GM23338 (cell line): ENCODE measurements around the gene ACRBP. TPM values are rescaled to one million over a fixed set of nuclear protein-coding genes. Genes with fewer than 3 reads are reported as not detected.

ENCODE experiments used
- ATAC-seq: fragments of 200-7000 bp; cut with Tn5 transposase; 3 replicates; pipeline ENCODE4 v1.9.1; 2020
- DNase-seq: peaks from one replicate; pipeline ENCODE4 v3.0.0-alpha.2; 2015; ENCODE audit warnings: low spot score
- H2AFZ ChIP-seq: fragments of 200-600 bp; sonication (generic); 2 replicates; pipeline ENCODE4 v1.8.0; 2016; ENCODE audit warnings: antibody characterized with exemption, mild to moderate bottlenecking, moderate library complexity
- H3F3A ChIP-seq: fragments of 200-600 bp; sonication (generic); replicated peaks from 2 replicates; pipeline ENCODE4 v1.8.0; 2017; ENCODE audit warnings: antibody characterized with exemption, mixed run types, low read depth
- H3K27ac ChIP-seq: fragments of 200-600 bp; sonication (generic); 2 replicates; pipeline ENCODE4 v1.6.1; 2016; ENCODE audit warnings: low read depth
- H3K27me3 ChIP-seq: fragments of 200-600 bp; sonication (generic); 2 replicates; pipeline ENCODE4 v1.8.0; 2016; ENCODE audit warnings: mild to moderate bottlenecking, mixed run types, moderate library complexity; ENCODE audit not compliant: insufficient read depth
- H3K36me3 ChIP-seq: fragments of 200-600 bp; sonication (generic); 2 replicates; pipeline ENCODE4 v1.8.0; 2016; ENCODE audit warnings: mild to moderate bottlenecking; ENCODE audit not compliant: insufficient read depth
- H3K4me1 ChIP-seq: fragments of 200-600 bp; sonication (generic); 2 replicates; pipeline ENCODE4 v1.8.0; 2016; ENCODE audit warnings: mild to moderate bottlenecking, moderate library complexity; ENCODE audit not compliant: insufficient read depth
- H3K4me2 ChIP-seq: fragments of 200-600 bp; sonication (generic); 2 replicates; pipeline ENCODE4 v1.7.1; 2017; ENCODE audit warnings: mixed run types
- H3K4me3 ChIP-seq: fragments of 200-600 bp; sonication (generic); 2 replicates; pipeline ENCODE4 v1.6.1; 2016; ENCODE audit warnings: mixed run types
- H3K79me2 ChIP-seq: fragments of 200-600 bp; sonication (generic); replicated peaks from 2 replicates; pipeline ENCODE4 v1.8.0; 2017; ENCODE audit warnings: mild to moderate bottlenecking; ENCODE audit not compliant: insufficient read depth
- H3K9me2 ChIP-seq: fragments of 200-600 bp; sonication (generic); 2 replicates; pipeline ENCODE4 v1.8.0; 2017; ENCODE audit not compliant: insufficient read depth
- H4K20me1 ChIP-seq: fragments of 200-600 bp; sonication (generic); replicated peaks from 2 replicates; pipeline ENCODE4 v1.8.0; 2017; ENCODE audit warnings: mild to moderate bottlenecking; ENCODE audit not compliant: insufficient read depth
- H3K27ac Mint-ChIP-seq: 2 replicates; pipeline ENCODE4 v1.8.0; 2020; ENCODE audit warnings: inconsistent platforms, mild to moderate bottlenecking, moderate library complexity, mixed read lengths
- H3K27me3 Mint-ChIP-seq: 3 replicates; pipeline ENCODE4 v1.8.0; 2022; ENCODE audit warnings: low read depth, mild to moderate bottlenecking, moderate library complexity, mixed read lengths, inconsistent platforms; ENCODE audit not compliant: insufficient read depth, poor library complexity
- H3K36me3 Mint-ChIP-seq: 3 replicates; pipeline ENCODE4 v1.8.0; 2021; ENCODE audit warnings: low read depth, mild to moderate bottlenecking, inconsistent platforms, moderate library complexity, mixed read lengths
- H3K4me1 Mint-ChIP-seq: 3 replicates; pipeline ENCODE4 v1.8.0; 2020; ENCODE audit warnings: mild to moderate bottlenecking, inconsistent platforms, mixed read lengths
- H3K4me3 Mint-ChIP-seq: 3 replicates; pipeline ENCODE4 v1.8.0; 2021; ENCODE audit warnings: moderate library complexity, mild to moderate bottlenecking, inconsistent platforms, mixed read lengths
- H3K9me3 Mint-ChIP-seq: 3 replicates; pipeline ENCODE4 v1.8.0; 2020; ENCODE audit warnings: moderate library complexity, mild to moderate bottlenecking, inconsistent platforms, mixed read lengths
- CREB1 ChIP-seq: fragments of 250-450 bp; sonication (Bioruptor Pico); IDR thresholded peaks from 2 replicates; pipeline ENCODE4 v1.5.0; 2020; ENCODE audit warnings: low read depth, mild to moderate bottlenecking, moderate library complexity
- EZH2 ChIP-seq: fragments of 200-600 bp; sonication (generic); IDR thresholded peaks from one replicate; pipeline ENCODE4 v1.8.0; 2017; ENCODE audit warnings: antibody characterized with exemption, mild to moderate bottlenecking, low read depth; ENCODE audit not compliant: unreplicated experiment
- JUNB ChIP-seq: IDR thresholded peaks from one replicate; pipeline ENCODE4 v1.6.1; 2016; ENCODE audit warnings: antibody characterized with exemption; ENCODE audit not compliant: unreplicated experiment
- NANOG ChIP-seq: IDR thresholded peaks from 2 replicates; pipeline ENCODE4 v1.6.1; 2016; ENCODE audit warnings: antibody characterized with exemption, borderline replicate concordance
- POLR2AphosphoS5 ChIP-seq: IDR thresholded peaks from 2 replicates; pipeline ENCODE4 v1.6.1; 2016; ENCODE audit warnings: antibody characterized with exemption, low read depth
- ZNF114 ChIP-seq: fragments of 250-450 bp; sonication (Bioruptor Pico); IDR thresholded peaks from 2 replicates; pipeline ENCODE4 v1.5.0; 2020; ENCODE audit warnings: mild to moderate bottlenecking, moderate library complexity
- ZNF331 ChIP-seq: fragments of 250-450 bp; sonication (Bioruptor Pico); IDR thresholded peaks from 2 replicates; pipeline ENCODE4 v1.5.0; 2020; ENCODE audit warnings: low read depth, mild to moderate bottlenecking, moderate library complexity
- polyA plus RNA-seq: library from polyadenylated mRNA; unstranded; fragments of >200 nt; fragmentation: Nextera tagmentation; extraction: Ambion mirVana; gene quantifications from 2 replicates; pipeline ENCODE4 v1.2.1, GENCODE V29; 2016
- total RNA-seq: library from RNA; depleted of rRNA; stranded (reverse); fragments of >200 nt; shearing (Covaris generic); gene quantifications from 2 replicates; pipeline ENCODE4 v1.2.3, GENCODE V29; 2014
- TF ChIP-seq, protein P1 (sequence below): IDR thresholded peaks from one replicate; pipeline ENCODE4 v1.6.1; 2018; ENCODE audit warnings: antibody characterized with exemption; ENCODE audit not compliant: unreplicated experiment
- TF ChIP-seq, protein P2 (sequence below), 2 experiments: fragments of 200-600 bp in 1 of 2; sonication (generic) in 1 of 2; conservative IDR thresholded peaks; 2 replicates each; pipeline versions ENCODE4 v1.5.1 to v1.6.1; 2016 to 2017; ENCODE audit warnings: antibody characterized with exemption in 2 of 2, low read depth in 2 of 2, mild to moderate bottlenecking in 2 of 2, moderate library complexity in 1 of 2

ACRBP gene
- total and polyA plus RNA-seq, 2 experiments from 2014 or later: 0.70 to 2.2 TPM

DNA sequence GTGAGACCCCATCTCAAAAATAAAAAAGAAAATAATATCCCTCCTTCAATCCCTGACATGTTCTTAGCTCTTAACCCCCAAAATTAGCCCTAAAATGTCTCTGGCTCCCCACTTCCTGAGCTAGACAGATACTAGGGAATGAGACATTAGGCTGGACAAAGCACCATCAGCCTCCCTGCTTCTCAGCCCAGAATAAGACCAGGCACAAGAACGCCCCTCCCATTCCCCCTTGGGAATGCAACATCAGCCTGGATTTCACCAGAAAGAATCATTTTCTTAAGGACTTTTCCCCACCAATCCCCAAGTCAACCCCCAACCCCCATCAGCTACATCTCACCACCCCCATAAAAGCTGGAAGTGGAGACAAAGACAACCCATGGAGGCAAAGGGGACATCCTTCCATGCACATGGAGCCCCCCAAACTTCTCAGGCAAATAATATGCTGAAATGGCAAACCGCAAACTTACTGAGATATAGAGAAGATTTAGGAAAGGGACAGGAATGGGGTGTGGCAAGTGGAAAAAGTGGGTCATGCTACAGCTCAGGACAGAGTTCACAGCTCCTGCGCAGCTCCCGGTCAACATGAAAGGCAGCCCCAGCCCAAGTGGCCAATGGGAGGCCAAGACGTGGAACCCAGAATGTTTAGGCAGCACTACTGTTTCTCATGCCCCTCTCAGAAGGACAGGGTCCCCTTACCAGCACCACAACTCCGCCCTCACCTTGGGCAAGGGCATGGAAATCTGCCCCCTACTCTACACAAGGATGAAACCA, 42.8 kb downstream of the ACRBP start:
- peaks cover 11% of the 10 kb centered on the region for H3K27me3 Mint-ChIP-seq
- TF ChIP-seq ZNF114 (no peak), CREB1 (CRISPR knock-in tag) (no peak), EZH2 (no peak)
- Histone ChIP-seq H2AFZ (no peak overlapping the region), H3K36me3 (peaks cover 32% of the 10 kb centered on the region), H3F3A (peaks cover 20% of the 10 kb centered on the region; the same call in 1 of the 2 replicates), H4K20me1 (peaks cover 33% of the 10 kb centered on the region), H3K4me2 (peak overlapping the region; percentile 96), H3K27ac (no peak overlapping the region), H3K4me1 (peaks cover 29% of the 10 kb centered on the region), H3K9me2 (peaks cover 6% of the 10 kb centered on the region; the same call in 1 of the 2 replicates), H3K4me3 (peak overlapping the region; percentile 88), H3K27me3 (no peaks in the 10 kb centered on the region), H3K79me2 (peaks cover 53% of the 10 kb centered on the region)
- peaks cover 28% of the 10 kb centered on the region for H3K4me1 Mint-ChIP-seq
- DNase-seq (no peak), ATAC-seq (no peak)
- no peaks in the 10 kb centered on the region; the same call in 2 of the 3 replicates for H3K9me3 Mint-ChIP-seq
- H3K27ac Mint-ChIP-seq: peak overlapping the region; percentile 68
- H3K36me3 Mint-ChIP-seq: peaks cover 65% of the 10 kb centered on the region
- no peak overlapping the region; the same call in 2 of the 3 replicates for H3K4me3 Mint-ChIP-seq

DNA sequence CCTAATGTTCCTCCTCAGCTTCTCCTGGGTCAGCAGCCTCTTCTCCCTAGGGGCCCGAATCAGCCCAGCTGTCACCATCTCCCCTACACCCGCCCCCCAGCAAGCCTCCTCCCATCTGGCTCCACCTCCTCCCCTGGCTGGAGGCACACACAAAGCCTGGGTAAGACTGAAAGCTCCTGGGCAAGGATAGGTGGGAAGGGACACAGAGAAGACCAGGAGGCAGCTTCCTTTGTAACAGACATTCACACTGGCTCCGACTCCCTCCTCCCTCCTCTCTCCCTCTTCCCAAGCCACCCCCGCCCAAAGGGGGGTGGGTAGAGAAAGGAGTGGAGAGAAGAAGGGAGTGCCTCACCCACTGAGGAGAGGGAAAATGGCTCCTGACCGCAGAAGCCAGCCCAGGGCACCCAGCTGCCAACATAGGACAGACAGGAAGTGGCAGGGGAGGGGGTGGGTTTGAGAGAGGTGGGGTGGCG, 44.1 kb downstream of the ACRBP start:
- Histone ChIP-seq H3K79me2 (peaks cover 53% of the 10 kb centered on the region), H3K36me3 (peaks cover 46% of the 10 kb centered on the region), H3K9me2 (no peaks in the 10 kb centered on the region), H3K4me3 (no peak overlapping the region), H3F3A (peaks cover 12% of the 10 kb centered on the region; the same call in 1 of the 2 replicates), H4K20me1 (peaks cover 33% of the 10 kb centered on the region), H3K27me3 (no peaks in the 10 kb centered on the region), H3K4me2 (no peak overlapping the region), H2AFZ (no peak overlapping the region), H3K4me1 (peaks cover 29% of the 10 kb centered on the region), H3K27ac (0 out of 2 replicates have a peak overlapping the region, but pooled peaks have one; percentile 32)
- Mint-ChIP-seq H3K36me3 (peaks cover 78% of the 10 kb centered on the region), H3K9me3 (no peaks in the 10 kb centered on the region; the same call in 2 of the 3 replicates), H3K27me3 (peaks cover 11% of the 10 kb centered on the region), H3K4me1 (peaks cover 28% of the 10 kb centered on the region), H3K4me3 (peak overlapping the region; percentile 58; the same call in 1 of the 3 replicates), H3K27ac (peak overlapping the region; percentile 63; the same call in 1 of the 2 replicates)
- DNase-seq (no peak), ATAC-seq (peak; percentile 2; the same call in 1 of the 3 replicates)
- TF ChIP-seq CREB1 (CRISPR knock-in tag) (no peak), JUNB (no peak), POLR2AphosphoS5 (no peak), ZNF331 (CRISPR knock-in tag) (no peak), NANOG (no peak), EZH2 (no peak)
- TF ChIP-seq, protein P1, sequence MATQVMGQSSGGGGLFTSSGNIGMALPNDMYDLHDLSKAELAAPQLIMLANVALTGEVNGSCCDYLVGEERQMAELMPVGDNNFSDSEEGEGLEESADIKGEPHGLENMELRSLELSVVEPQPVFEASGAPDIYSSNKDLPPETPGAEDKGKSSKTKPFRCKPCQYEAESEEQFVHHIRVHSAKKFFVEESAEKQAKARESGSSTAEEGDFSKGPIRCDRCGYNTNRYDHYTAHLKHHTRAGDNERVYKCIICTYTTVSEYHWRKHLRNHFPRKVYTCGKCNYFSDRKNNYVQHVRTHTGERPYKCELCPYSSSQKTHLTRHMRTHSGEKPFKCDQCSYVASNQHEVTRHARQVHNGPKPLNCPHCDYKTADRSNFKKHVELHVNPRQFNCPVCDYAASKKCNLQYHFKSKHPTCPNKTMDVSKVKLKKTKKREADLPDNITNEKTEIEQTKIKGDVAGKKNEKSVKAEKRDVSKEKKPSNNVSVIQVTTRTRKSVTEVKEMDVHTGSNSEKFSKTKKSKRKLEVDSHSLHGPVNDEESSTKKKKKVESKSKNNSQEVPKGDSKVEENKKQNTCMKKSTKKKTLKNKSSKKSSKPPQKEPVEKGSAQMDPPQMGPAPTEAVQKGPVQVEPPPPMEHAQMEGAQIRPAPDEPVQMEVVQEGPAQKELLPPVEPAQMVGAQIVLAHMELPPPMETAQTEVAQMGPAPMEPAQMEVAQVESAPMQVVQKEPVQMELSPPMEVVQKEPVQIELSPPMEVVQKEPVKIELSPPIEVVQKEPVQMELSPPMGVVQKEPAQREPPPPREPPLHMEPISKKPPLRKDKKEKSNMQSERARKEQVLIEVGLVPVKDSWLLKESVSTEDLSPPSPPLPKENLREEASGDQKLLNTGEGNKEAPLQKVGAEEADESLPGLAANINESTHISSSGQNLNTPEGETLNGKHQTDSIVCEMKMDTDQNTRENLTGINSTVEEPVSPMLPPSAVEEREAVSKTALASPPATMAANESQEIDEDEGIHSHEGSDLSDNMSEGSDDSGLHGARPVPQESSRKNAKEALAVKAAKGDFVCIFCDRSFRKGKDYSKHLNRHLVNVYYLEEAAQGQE: no peak
- TF ChIP-seq, protein P2, sequence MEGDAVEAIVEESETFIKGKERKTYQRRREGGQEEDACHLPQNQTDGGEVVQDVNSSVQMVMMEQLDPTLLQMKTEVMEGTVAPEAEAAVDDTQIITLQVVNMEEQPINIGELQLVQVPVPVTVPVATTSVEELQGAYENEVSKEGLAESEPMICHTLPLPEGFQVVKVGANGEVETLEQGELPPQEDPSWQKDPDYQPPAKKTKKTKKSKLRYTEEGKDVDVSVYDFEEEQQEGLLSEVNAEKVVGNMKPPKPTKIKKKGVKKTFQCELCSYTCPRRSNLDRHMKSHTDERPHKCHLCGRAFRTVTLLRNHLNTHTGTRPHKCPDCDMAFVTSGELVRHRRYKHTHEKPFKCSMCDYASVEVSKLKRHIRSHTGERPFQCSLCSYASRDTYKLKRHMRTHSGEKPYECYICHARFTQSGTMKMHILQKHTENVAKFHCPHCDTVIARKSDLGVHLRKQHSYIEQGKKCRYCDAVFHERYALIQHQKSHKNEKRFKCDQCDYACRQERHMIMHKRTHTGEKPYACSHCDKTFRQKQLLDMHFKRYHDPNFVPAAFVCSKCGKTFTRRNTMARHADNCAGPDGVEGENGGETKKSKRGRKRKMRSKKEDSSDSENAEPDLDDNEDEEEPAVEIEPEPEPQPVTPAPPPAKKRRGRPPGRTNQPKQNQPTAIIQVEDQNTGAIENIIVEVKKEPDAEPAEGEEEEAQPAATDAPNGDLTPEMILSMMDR (conservative IDR thresholded peaks at IDR 0.05; ENCODE audit: low read depth in 2 of 2): no peak
